ENCODE results near the gene OR1F1. TPM values are rescaled to one million over a fixed set of nuclear protein-coding genes. Genes with fewer than 3 reads are reported as not detected.

Gene OR1F1
- total and polyA plus RNA-seq, 8 donors, result not detected

GRCh38 chr16:3249020-3249419, 61.0 kb downstream of the OR1F1 start:
- peaks cover 0 to 35% of the 10 kb centered on the region in 2 donors for H3K4me1 ChIP-seq
- H3K27me3 ChIP-seq, result no peaks in the 10 kb centered on the region
- intact Hi-C loops (cut with DNase I), result no loop called here
- peaks cover 0 to 68% of the 10 kb centered on the region in 2 donors for H3K36me3 ChIP-seq
- H3K9me3 ChIP-seq, result no peaks in the 10 kb centered on the region
- TF ChIP-seq CTCF (IDR thresholded peaks at IDR 0.05), result no peak
- no peak for DNase-seq
- no peak for ATAC-seq
- no peak overlapping the region for H3K4me3 ChIP-seq
- no peak overlapping the region for H3K27ac ChIP-seq

GRCh38 chr16:3249451-3249850, 61.4 kb downstream of the OR1F1 start:
- Histone ChIP-seq H3K27me3 (peaks cover 0 to 4% of the 10 kb centered on the region in 2 donors), H3K9me3 (no peaks in the 10 kb centered on the region), H3K27ac (no peak overlapping the region), H3K4me3 (no peak overlapping the region), H3K4me1 (peaks cover 0 to 35% of the 10 kb centered on the region in 2 donors), H3K36me3 (peaks cover 0 to 71% of the 10 kb centered on the region in 2 donors)
- no peak for DNase-seq
- ATAC-seq, result no peak
- no peak for TF ChIP-seq CTCF (IDR thresholded peaks at IDR 0.05)
- intact Hi-C loops (cut with DNase I), result no loop called here

- H3K27me3 ChIP-seq, result peaks cover 0 to 11% of the 10 kb centered on the region in 2 donors
- peaks cover 0 to 44% of the 10 kb centered on the region in 2 donors for H3K36me3 ChIP-seq
- no peak for TF ChIP-seq CTCF (IDR thresholded peaks at IDR 0.05)
- H3K9me3 ChIP-seq, result no peaks in the 10 kb centered on the region
- intact Hi-C loops (cut with DNase I), result no loop called here
- ATAC-seq (no peak), DNase-seq (no peak)
- H3K4me1 ChIP-seq, result peaks cover 0 to 57% of the 10 kb centered on the region in 2 donors
- H3K4me3 ChIP-seq, result peak overlapping the region in 1 of 2 donors; percentile 54
- H3K27ac ChIP-seq, result no peak overlapping the region
These were observed 65.0 kb downstream of the OR1F1 start for GRCh38 chr16:3252967-3253366.

GRCh38 chr16:3254309-3254708, 66.3 kb downstream of the OR1F1 start:
- Histone ChIP-seq H3K36me3 (peaks cover 0 to 31% of the 10 kb centered on the region in 2 donors), H3K9me3 (no peaks in the 10 kb centered on the region), H3K4me1 (peaks cover 0 to 66% of the 10 kb centered on the region in 2 donors), H3K4me3 (peak overlapping the region in 1 of 2 donors; percentile 54), H3K27ac (no peak overlapping the region), H3K27me3 (peaks cover 0 to 11% of the 10 kb centered on the region in 2 donors)
- TF ChIP-seq CTCF (IDR thresholded peaks at IDR 0.05), result no peak
- ATAC-seq (no peak), DNase-seq (peak in 1 of 4 donors; percentile 77)
- intact Hi-C loops (cut with DNase I), result no loop called here

Other genes with a start within 250 kb of the OR1F1 start
- gene KREMEN2, start 223.9 kb upstream of the OR1F1 start, total RNA-seq, result not detected
- under 1 TPM in 5 of 6 donors, not detected in 1; 0.17 to 0.36 (median 0.20) TPM for gene KREMEN2, start 223.9 kb upstream of the OR1F1 start, polyA plus RNA-seq (ENCODE audit: insufficient read length in 6 of 6)
- 10 to 100 TPM; 17.2 to 20.1 TPM for gene PAQR4, start 218.9 kb upstream of the OR1F1 start, total RNA-seq
- gene PAQR4, start 218.9 kb upstream of the OR1F1 start, polyA plus RNA-seq (ENCODE audit: insufficient read length in 6 of 6), result 10 to 100 TPM in 5 of 6 donors, 1 to 10 TPM in 1; 9.5 to 16.1 (median 13.8) TPM
- gene PKMYT1, start 207.8 kb upstream of the OR1F1 start, total RNA-seq, result 10 to 100 TPM; 13.9 to 14.3 TPM
- 10 to 100 TPM; 15.9 to 21.8 (median 18.6) TPM for gene PKMYT1, start 207.8 kb upstream of the OR1F1 start, polyA plus RNA-seq (ENCODE audit: insufficient read length in 6 of 6)
- gene CLDN9, start 175.3 kb upstream of the OR1F1 start, total RNA-seq, result 1 to 10 TPM in 1 of 2 donors, under 1 TPM in 1; 0.85 to 2.2 TPM
- gene CLDN9, start 175.3 kb upstream of the OR1F1 start, polyA plus RNA-seq (ENCODE audit: insufficient read length in 6 of 6), result 1 to 10 TPM; 5.0 to 6.5 (median 6.0) TPM
- 1 to 10 TPM in 1 of 2 donors, not detected in 1; 2.3 TPM for gene CLDN6, start 170.0 kb upstream of the OR1F1 start, total RNA-seq
- 100 to 1,000 TPM in 5 of 6 donors, 10 to 100 TPM in 1; 95.0 to 140 (median 116) TPM for gene CLDN6, start 170.0 kb upstream of the OR1F1 start, polyA plus RNA-seq (ENCODE audit: insufficient read length in 6 of 6)
- gene TNFRSF12A, start 167.8 kb upstream of the OR1F1 start, total RNA-seq, result 100 to 1,000 TPM; 118 to 126 TPM
- 1 to 10 TPM; 2.6 to 5.4 (median 4.2) TPM for gene TNFRSF12A, start 167.8 kb upstream of the OR1F1 start, polyA plus RNA-seq (ENCODE audit: insufficient read length in 6 of 6)
- 10 to 100 TPM; 45.4 to 66.6 TPM for gene HCFC1R1, start 164.3 kb upstream of the OR1F1 start, total RNA-seq
- gene HCFC1R1, start 164.3 kb upstream of the OR1F1 start, polyA plus RNA-seq (ENCODE audit: insufficient read length in 6 of 6), result 10 to 100 TPM; 25.1 to 37.6 (median 31.9) TPM
- gene THOC6, start 164.2 kb upstream of the OR1F1 start, total RNA-seq, result 10 to 100 TPM; 24.0 to 38.7 TPM
- gene THOC6, start 164.2 kb upstream of the OR1F1 start, polyA plus RNA-seq (ENCODE audit: insufficient read length in 6 of 6), result 10 to 100 TPM; 23.9 to 34.8 (median 26.9) TPM
- gene BICDL2, start 151.3 kb upstream of the OR1F1 start, total RNA-seq, result 10 to 100 TPM; 10.8 to 18.1 TPM
- 1 to 10 TPM; 2.5 to 5.5 (median 3.2) TPM for gene BICDL2, start 151.3 kb upstream of the OR1F1 start, polyA plus RNA-seq (ENCODE audit: insufficient read length in 6 of 6)
- gene MMP25, start 141.6 kb upstream of the OR1F1 start, total RNA-seq, result 10 to 100 TPM in 1 of 2 donors, 1 to 10 TPM in 1; 2.4 to 91.9 TPM
- 1 to 10 TPM; 1.8 to 3.5 (median 2.2) TPM for gene MMP25, start 141.6 kb upstream of the OR1F1 start, polyA plus RNA-seq (ENCODE audit: insufficient read length in 6 of 6)
- 100 to 1,000 TPM; 132 to 310 TPM for gene IL32, start 122.6 kb upstream of the OR1F1 start, total RNA-seq
- 10 to 100 TPM; 59.4 to 86.9 (median 64.9) TPM for gene IL32, start 122.6 kb upstream of the OR1F1 start, polyA plus RNA-seq (ENCODE audit: insufficient read length in 6 of 6)
- not detected for gene ZSCAN10, start 88.9 kb upstream of the OR1F1 start, total RNA-seq
- gene ZSCAN10, start 88.9 kb upstream of the OR1F1 start, polyA plus RNA-seq (ENCODE audit: insufficient read length in 6 of 6), result under 1 TPM in 1 of 6 donors, not detected in 5; 0.13 TPM
- gene ZNF205, start 75.6 kb upstream of the OR1F1 start, total RNA-seq, result 10 to 100 TPM in 1 of 2 donors, 1 to 10 TPM in 1; 9.7 to 11.8 TPM
- 10 to 100 TPM; 13.3 to 17.6 (median 17.1) TPM for gene ZNF205, start 75.6 kb upstream of the OR1F1 start, polyA plus RNA-seq (ENCODE audit: insufficient read length in 6 of 6)
- gene ZNF213, start 53.2 kb upstream of the OR1F1 start, total RNA-seq, result 10 to 100 TPM in 1 of 2 donors, 1 to 10 TPM in 1; 8.4 to 12.0 TPM
- gene ZNF213, start 53.2 kb upstream of the OR1F1 start, polyA plus RNA-seq (ENCODE audit: insufficient read length in 6 of 6), result 10 to 100 TPM; 11.5 to 17.8 (median 14.0) TPM
- gene ZNF200, start 47.0 kb downstream of the OR1F1 start, total RNA-seq, result 10 to 100 TPM in 1 of 2 donors, 1 to 10 TPM in 1; 6.7 to 10.5 TPM
- gene ZNF200, start 47.0 kb downstream of the OR1F1 start, polyA plus RNA-seq (ENCODE audit: insufficient read length in 6 of 6), result 10 to 100 TPM; 12.3 to 15.0 (median 13.1) TPM
- 10 to 100 TPM in 1 of 2 donors, 1 to 10 TPM in 1; 2.4 to 21.4 TPM for gene MEFV, start 68.4 kb downstream of the OR1F1 start, total RNA-seq
- under 1 TPM; 0.43 to 0.98 (median 0.58) TPM for gene MEFV, start 68.4 kb downstream of the OR1F1 start, polyA plus RNA-seq (ENCODE audit: insufficient read length in 6 of 6)
- 10 to 100 TPM; 18.5 to 18.9 TPM for gene ZNF263, start 95.3 kb downstream of the OR1F1 start, total RNA-seq
- 10 to 100 TPM; 46.2 to 54.0 (median 51.2) TPM for gene ZNF263, start 95.3 kb downstream of the OR1F1 start, polyA plus RNA-seq (ENCODE audit: insufficient read length in 6 of 6)
- 1 to 10 TPM; 3.4 to 6.3 TPM for gene TIGD7, start 117.2 kb downstream of the OR1F1 start, total RNA-seq
- gene TIGD7, start 117.2 kb downstream of the OR1F1 start, polyA plus RNA-seq (ENCODE audit: insufficient read length in 6 of 6), result 10 to 100 TPM; 11.2 to 14.8 (median 12.5) TPM
- gene ZNF75A, start 117.3 kb downstream of the OR1F1 start, total RNA-seq, result 10 to 100 TPM; 20.3 to 26.8 TPM
- gene ZNF75A, start 117.3 kb downstream of the OR1F1 start, polyA plus RNA-seq (ENCODE audit: insufficient read length in 6 of 6), result 10 to 100 TPM; 50.6 to 65.3 (median 53.0) TPM
- gene OR2C1, start 167.7 kb downstream of the OR1F1 start, total RNA-seq, result not detected
- gene OR2C1, start 167.7 kb downstream of the OR1F1 start, polyA plus RNA-seq (ENCODE audit: insufficient read length in 6 of 6), result under 1 TPM; 0.20 to 0.96 (median 0.55) TPM
- gene ZSCAN32, start 212.8 kb downstream of the OR1F1 start, total RNA-seq, result 10 to 100 TPM in 1 of 2 donors, 1 to 10 TPM in 1; 9.4 to 12.0 TPM
- gene ZSCAN32, start 212.8 kb downstream of the OR1F1 start, polyA plus RNA-seq (ENCODE audit: insufficient read length in 6 of 6), result 10 to 100 TPM; 18.5 to 23.9 (median 20.6) TPM
- gene ZNF174, start 213.0 kb downstream of the OR1F1 start, total RNA-seq, result 1 to 10 TPM; 8.1 to 9.2 TPM
- 10 to 100 TPM; 12.3 to 15.1 (median 14.0) TPM for gene ZNF174, start 213.0 kb downstream of the OR1F1 start, polyA plus RNA-seq (ENCODE audit: insufficient read length in 6 of 6)